Lung microvascular endothelial cell (primary cell): ENCODE measurements around the gene PARVG. TPM values are rescaled to one million over a fixed set of nuclear protein-coding genes. Genes with fewer than 3 reads are reported as not detected.

ENCODE experiments used
- DNase-seq, 2 donors: peaks; one replicate each; pipeline versions ENCODE4 v3.0.0 to v3.0.0-alpha.2; 2010; ENCODE audit warnings: low read depth in 2 of 2
- total RNA-seq: library from RNA; depleted of rRNA; stranded (reverse); fragments of >200 nt; gene quantifications from 2 replicates; pipeline ENCODE4 v1.2.1, GENCODE V29; 2014

PARVG gene
- total RNA-seq, 1 donor from 2014 or later: not detected

GRCh38 chr22:44195189-44195871, 14.6 kb downstream of the PARVG start:
- DNase-seq: no peak

- no peak for DNase-seq
These were observed 15.5 kb downstream of the PARVG start for GRCh38 chr22:44196241-44196640.

- no peak for DNase-seq
These were observed 16.0 kb downstream of the PARVG start for GRCh38 chr22:44196731-44197131.

GRCh38 chr22:44197271-44197670, 16.5 kb downstream of the PARVG start:
- no peak for DNase-seq

- no peak for DNase-seq
These were observed 18.4 kb downstream of the PARVG start for GRCh38 chr22:44199164-44199563.

- no peak for DNase-seq
These were observed 19.1 kb downstream of the PARVG start for GRCh38 chr22:44199866-44200265.

GRCh38 chr22:44200451-44200850, 19.7 kb downstream of the PARVG start:
- no peak for DNase-seq

- no peak for DNase-seq
These were observed 20.3 kb downstream of the PARVG start for GRCh38 chr22:44200855-44201550.

GRCh38 chr22:44201665-44202064, 20.9 kb downstream of the PARVG start:
- DNase-seq: no peak

- no peak for DNase-seq
These were observed 21.6 kb downstream of the PARVG start for GRCh38 chr22:44202261-44202789.

- no peak for DNase-seq
These were observed 22.5 kb downstream of the PARVG start for GRCh38 chr22:44203203-44203602.

GRCh38 chr22:44204739-44205515, 24.2 kb downstream of the PARVG start:
- DNase-seq: no peak

GRCh38 chr22:44205516-44206329, 25.0 kb downstream of the PARVG start:
- DNase-seq: no peak

- no peak for DNase-seq
These were observed 25.6 kb downstream of the PARVG start for GRCh38 chr22:44206330-44206645.

GRCh38 chr22:44206696-44207095, 26.0 kb downstream of the PARVG start:
- no peak for DNase-seq

- no peak for DNase-seq
These were observed 26.7 kb downstream of the PARVG start for GRCh38 chr22:44207173-44207980.

- DNase-seq: no peak
These were observed 27.2 kb downstream of the PARVG start for GRCh38 chr22:44207981-44208317.

- no peak for DNase-seq
These were observed 28.6 kb downstream of the PARVG start for GRCh38 chr22:44209343-44209742.

- DNase-seq: no peak
These were observed 30.0 kb downstream of the PARVG start for GRCh38 chr22:44210722-44211121.

GRCh38 chr22:44211256-44211945, 30.7 kb downstream of the PARVG start:
- no peak for DNase-seq
